Esophagus squamous epithelium (tissue), 4 donors: ENCODE data around the gene PRPF31.

Experiments used
- CTCF ChIP-seq, 6 experiments: fragments of 450-650 bp in 4 of 6; fragments of 200-600 bp in 2 of 6; sonication (generic) in 2 of 6; IDR thresholded peaks; one replicate each; pipeline ENCODE4 v1.5.1; 2016 to 2019; ENCODE audit warnings: antibody characterized with exemption in 6 of 6, mild to moderate bottlenecking in 4 of 6, moderate library complexity in 4 of 6
- POLR2A ChIP-seq, 4 donors: fragments of 450-650 bp; IDR thresholded peaks; one replicate each; pipeline ENCODE4 v1.6.1; 2017; ENCODE audit warnings: antibody characterized with exemption in 4 of 4, mild to moderate bottlenecking in 4 of 4, moderate library complexity in 3 of 4

DNA sequence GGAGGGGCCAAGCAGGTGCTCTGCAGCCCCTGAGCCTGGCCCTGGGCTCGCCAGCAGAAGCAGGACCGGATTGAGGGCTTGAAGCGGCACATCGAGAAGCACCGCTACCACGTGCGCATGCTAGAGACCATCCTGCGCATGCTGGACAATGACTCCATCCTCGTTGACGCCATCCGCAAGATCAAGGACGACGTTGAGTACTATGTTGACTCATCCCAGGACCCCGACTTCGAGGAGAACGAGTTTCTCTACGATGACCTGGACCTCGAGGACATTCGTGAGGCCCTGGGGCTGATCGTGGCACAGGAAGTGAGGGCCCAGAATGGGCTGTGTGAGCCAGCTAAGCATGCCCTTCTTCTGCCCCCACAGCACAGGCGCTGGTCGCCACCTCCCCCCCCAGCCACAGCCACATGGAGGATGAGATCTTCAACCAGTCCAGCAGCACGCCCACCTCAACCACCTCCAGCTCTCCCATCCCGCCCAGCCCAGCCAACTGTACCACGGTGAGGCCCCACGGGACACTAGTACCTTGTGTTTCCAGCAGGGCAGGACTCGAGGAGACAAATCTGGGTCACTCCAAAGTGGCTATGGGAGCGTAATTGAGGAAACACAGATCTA lies 30.1 kb downstream of the PRPF31 start:
- no peak for TF ChIP-seq CTCF (IDR thresholded peaks at IDR 0.05)
- TF ChIP-seq POLR2A (IDR thresholded peaks at IDR 0.05): no peak
